SH-SY5Y (cell line): ENCODE data around the gene STK11.

Experiments
- GATA2 ChIP-seq: IDR thresholded peaks from 2 replicates; pipeline ENCODE4 v1.6.1; 2011; ENCODE audit warnings: mild to moderate bottlenecking, low read depth, low read length
- GATA3 ChIP-seq: IDR thresholded peaks from 2 replicates; pipeline ENCODE4 v1.6.1; 2011; ENCODE audit warnings: low read depth, mild to moderate bottlenecking, low read length, moderate library complexity

GRCh38 chr19:1224047-1224825 lies 18.7 kb downstream of the STK11 start:
- TF ChIP-seq GATA2 (no peak), GATA3 (no peak)
